GM08714 (cell line): ENCODE results near the gene PTPRN2.

Experiments
- H3K4me3 ChIP-seq: fragments of 200-500 bp; sonication (Bioruptor generic); 2 replicates; pipeline ENCODE4 v1.5.1; 2014; ENCODE audit warnings: mild to moderate bottlenecking, low read length, inconsistent platforms
- ZNF274 ChIP-seq: IDR thresholded peaks from 2 replicates; pipeline ENCODE4 v1.6.1; 2012; ENCODE audit warnings: mild to moderate bottlenecking, low read depth, low read length

PTPRN2 gene

GRCh38 chr7:157772486-157773130 lies 815.0 kb downstream of the PTPRN2 start:
- no peak overlapping the region for H3K4me3 ChIP-seq
- no peak for TF ChIP-seq ZNF274

- no peak for TF ChIP-seq ZNF274
- no peak overlapping the region for H3K4me3 ChIP-seq
Measured at GRCh38 chr7:157771689-157772088, 815.9 kb downstream of the PTPRN2 start.

GRCh38 chr7:157770716-157771320 lies 816.8 kb downstream of the PTPRN2 start:
- H3K4me3 ChIP-seq, result no peak overlapping the region
- no peak for TF ChIP-seq ZNF274

GRCh38 chr7:157769526-157770215 lies 818.0 kb downstream of the PTPRN2 start:
- no peak for TF ChIP-seq ZNF274
- H3K4me3 ChIP-seq, result no peak overlapping the region

- no peak for TF ChIP-seq ZNF274
- H3K4me3 ChIP-seq, result no peak overlapping the region
Measured at GRCh38 chr7:157769086-157769485, 818.5 kb downstream of the PTPRN2 start.

- no peak for TF ChIP-seq ZNF274
- no peak overlapping the region for H3K4me3 ChIP-seq
Measured at GRCh38 chr7:157768198-157768597, 819.4 kb downstream of the PTPRN2 start.

- TF ChIP-seq ZNF274, result no peak
- no peak overlapping the region for H3K4me3 ChIP-seq
Measured at GRCh38 chr7:157767506-157768197, 820.0 kb downstream of the PTPRN2 start.

GRCh38 chr7:157766098-157766497 lies 821.5 kb downstream of the PTPRN2 start:
- H3K4me3 ChIP-seq, result no peak overlapping the region
- no peak for TF ChIP-seq ZNF274

- no peak for TF ChIP-seq ZNF274
- H3K4me3 ChIP-seq, result no peak overlapping the region
Measured at GRCh38 chr7:157764946-157765537, 822.6 kb downstream of the PTPRN2 start.

GRCh38 chr7:157764193-157764592 lies 823.4 kb downstream of the PTPRN2 start:
- no peak for TF ChIP-seq ZNF274
- no peak overlapping the region for H3K4me3 ChIP-seq

GRCh38 chr7:157763279-157764000 lies 824.2 kb downstream of the PTPRN2 start:
- no peak overlapping the region for H3K4me3 ChIP-seq
- no peak for TF ChIP-seq ZNF274

GRCh38 chr7:157762824-157763223 lies 824.8 kb downstream of the PTPRN2 start:
- TF ChIP-seq ZNF274, result no peak
- H3K4me3 ChIP-seq, result no peak overlapping the region

- TF ChIP-seq ZNF274, result no peak
Measured at GRCh38 chr7:157760004-157760730, 827.5 kb downstream of the PTPRN2 start.

More at GRCh38 chr7:157760004-157760730, 827.5 kb downstream of the PTPRN2 start:
- no peak overlapping the region for H3K4me3 ChIP-seq
